HG03108 (cell line): ENCODE data around the gene RREB1.

Experiments used
- ATAC-seq: cut with Tn5 transposase; IDR thresholded peaks from one replicate; pipeline ENCODE4 v1.9.1; 2021; ENCODE audit warnings: moderate library complexity; ENCODE audit not compliant: unreplicated experiment

RREB1 gene

DNA sequence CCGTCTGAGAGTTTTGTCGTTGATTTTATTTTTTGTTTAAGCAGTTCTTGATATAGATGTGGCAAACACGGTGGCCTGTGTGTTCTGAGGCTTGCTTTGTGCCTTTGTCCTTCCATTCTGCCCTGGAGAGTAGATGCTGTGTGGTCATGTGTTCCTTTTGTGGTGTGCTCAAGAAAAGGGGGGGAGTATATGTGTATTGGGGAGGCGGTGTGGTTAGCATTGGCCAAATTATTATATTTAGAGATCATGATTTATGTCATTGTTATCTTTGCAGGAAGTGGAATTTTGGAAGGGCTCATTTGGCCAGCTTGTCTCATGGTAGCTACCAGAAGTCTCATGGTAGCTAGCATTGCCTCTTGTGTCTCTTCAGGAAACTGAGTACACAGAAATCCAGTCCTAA is 16.4 kb downstream of the RREB1 start:
- ATAC-seq: no peak

DNA sequence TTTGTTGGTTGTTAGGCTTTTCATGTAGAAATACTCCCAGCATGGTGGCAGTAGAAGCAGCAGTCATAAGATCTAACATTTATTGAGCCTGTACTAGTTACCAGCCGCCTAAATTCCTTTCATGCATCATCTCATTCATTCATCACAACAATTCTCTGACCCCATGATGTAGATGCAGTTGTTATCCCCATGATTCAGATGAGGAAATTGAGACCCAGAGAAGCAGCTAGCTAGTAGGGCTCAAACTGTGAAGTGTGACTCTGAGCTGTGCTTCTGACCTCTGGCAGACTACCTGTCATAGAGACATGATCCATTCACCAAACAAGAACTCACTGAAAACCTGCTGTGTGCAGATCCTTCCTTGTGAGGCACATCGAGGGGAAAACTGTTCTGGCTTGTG is 16.9 kb downstream of the RREB1 start:
- ATAC-seq: no peak

DNA sequence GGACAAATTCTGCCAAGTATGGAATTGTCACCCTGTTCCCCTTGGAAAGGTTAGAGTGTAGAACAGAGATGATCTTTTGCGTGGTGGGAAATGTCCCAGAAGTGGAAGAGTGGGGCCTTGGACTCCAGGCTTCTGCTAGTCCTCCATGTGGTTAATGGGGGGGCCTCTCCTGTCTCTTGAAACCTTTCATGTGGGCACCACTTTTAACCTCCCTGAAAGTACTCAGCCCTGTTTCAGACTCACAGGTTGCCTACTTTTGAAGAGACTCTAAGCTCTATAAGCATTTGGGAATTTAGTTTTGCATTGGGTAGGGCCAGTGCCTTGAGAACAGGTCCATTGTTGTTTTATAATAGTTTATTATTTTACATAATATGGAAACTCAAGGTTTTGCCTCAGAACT is 17.5 kb downstream of the RREB1 start:
- ATAC-seq: no peak

DNA sequence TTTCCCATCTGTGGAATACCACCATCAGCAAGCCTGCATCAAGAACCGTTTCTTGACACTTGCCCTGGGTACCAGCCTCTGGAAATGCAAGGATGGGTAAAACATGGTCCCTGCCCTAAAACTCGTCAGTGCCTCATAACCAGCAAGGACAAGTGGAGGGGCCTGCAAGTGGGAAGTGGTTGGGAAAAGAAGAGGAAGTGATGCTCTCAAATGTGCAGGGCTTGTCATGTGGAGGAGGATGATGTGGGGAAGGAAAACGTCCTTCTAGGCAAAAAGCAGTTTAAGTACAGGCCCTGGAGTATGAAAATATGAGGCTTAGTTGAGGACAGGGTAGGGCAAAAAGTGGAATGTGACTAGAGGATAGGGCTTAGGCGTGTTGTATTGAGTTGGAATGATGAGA is 19.0 kb downstream of the RREB1 start:
- ATAC-seq: no peak

DNA sequence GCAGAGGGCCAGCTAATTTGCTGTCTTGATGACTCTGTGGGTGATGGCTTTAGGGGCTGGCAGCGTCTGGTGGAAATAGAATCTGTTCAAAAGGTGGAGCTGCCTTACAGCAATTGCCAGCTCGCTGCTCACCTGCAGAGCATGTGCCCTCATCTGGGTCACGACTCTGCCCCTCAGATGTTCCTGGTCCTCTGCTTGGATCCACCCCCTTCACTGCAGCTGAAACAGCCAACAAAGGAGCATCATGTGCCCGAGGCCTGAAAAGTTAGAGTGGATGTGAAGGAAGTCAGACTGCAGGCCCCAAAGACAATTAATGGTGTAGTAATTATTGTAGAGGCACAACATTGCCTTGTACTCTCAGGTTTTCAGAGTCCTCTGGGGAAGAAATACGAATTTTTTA is 19.9 kb downstream of the RREB1 start:
- ATAC-seq: no peak

DNA sequence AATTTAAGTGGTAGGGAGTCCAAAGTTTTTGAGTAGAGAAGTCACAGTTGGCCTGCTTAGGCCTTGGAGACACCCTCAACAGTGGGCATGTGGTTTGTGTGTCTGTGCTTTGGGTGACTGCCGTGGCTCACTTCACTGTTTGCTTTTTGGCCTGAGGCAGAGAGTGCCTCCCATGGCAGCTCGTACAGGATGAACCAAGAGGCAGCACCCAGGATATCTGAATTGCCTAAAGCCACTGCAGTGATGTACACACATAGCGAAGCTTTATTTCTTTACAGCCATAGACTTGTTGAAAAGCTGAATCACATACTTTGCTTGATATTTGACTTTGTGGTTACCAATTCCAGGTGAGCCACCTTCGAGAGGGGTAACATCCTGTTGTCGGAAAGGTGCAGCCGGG is 21.6 kb downstream of the RREB1 start:
- ATAC-seq: no peak

DNA sequence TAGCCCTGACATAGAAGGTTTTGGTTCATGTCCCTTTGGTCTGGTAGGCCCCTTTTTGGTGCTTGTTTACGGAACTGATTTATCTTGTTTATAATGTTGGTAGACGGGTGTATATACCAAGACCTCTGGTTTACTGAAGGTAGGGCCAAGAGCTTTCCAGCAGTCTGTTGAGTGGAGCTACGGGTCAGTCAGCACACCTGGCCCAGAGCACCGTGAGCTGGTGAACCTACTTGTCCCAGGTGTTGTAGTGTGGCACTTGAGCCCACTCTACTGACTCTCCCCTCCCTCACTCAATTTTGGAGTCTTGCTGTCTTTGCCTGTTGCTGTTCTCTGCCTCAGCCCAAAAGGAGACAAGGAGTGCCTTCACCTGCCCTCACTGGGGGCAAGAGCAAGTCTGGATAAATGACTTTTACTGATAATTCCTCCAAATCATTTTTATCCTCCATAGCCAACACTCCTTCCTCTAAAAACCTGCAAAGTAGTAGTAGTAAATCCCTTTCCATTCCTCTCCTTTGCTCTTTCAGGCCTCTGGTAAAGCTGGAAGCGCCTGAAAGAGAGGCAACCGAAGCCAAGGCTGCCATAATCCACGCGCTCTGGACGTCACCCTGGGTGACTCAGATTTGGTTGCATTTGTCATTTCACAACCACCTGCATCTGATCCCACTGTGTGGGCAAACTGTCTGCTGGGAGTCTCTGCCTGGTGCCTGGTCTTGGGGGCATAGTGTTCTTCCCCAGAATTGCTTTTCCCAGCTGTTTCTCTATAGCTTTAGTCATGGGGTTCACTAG is 22.2 kb downstream of the RREB1 start:
- no peak for ATAC-seq

DNA sequence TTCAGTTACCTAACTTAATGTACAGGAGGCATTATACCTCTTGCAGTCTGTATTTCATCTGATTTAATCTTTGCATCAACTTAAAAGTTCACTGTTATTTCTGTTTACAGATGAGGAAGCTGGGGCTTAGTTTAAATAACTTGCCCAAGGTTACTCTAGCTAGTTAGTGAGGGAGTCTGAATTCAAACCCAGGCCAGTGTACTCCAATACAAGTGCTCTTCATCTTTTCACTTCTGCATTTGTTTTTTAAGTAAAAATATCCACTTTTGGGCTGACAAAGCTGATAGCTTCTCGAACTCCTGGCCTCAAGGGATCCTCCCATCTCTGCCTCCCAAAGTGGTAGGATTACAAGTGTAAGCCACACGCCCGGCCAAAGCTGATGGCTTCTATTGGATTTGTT is 23.6 kb downstream of the RREB1 start:
- ATAC-seq: no peak

DNA sequence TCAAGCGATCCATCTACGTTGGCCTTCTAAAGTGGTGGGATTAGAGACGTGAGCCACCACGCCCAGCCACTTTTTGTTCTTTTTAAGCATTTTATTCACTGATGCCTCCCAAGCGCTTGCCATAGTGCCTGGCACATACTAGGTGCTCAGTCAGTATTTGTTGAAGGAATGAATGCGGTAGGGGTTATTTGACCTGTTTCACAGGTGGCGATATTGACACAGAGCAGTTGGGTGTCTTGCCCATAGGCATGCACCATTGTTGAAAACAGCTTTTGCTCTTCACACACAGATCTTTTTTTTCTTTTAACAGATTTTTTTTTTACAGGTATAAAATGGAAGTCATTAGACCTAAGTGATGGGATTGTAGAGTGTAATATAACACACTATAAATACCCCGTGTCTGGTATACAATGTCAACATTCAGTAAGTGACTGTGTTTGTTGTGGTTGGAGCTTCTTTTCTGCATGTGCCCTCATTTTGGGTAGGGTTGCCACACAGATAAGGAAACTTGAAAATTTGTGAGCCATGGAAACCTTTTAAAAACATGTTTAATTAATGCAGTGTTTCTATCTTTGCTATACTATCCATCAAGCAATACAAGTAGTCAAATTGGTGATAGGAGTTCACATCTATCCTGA is 24.8 kb downstream of the RREB1 start:
- no peak for ATAC-seq

DNA sequence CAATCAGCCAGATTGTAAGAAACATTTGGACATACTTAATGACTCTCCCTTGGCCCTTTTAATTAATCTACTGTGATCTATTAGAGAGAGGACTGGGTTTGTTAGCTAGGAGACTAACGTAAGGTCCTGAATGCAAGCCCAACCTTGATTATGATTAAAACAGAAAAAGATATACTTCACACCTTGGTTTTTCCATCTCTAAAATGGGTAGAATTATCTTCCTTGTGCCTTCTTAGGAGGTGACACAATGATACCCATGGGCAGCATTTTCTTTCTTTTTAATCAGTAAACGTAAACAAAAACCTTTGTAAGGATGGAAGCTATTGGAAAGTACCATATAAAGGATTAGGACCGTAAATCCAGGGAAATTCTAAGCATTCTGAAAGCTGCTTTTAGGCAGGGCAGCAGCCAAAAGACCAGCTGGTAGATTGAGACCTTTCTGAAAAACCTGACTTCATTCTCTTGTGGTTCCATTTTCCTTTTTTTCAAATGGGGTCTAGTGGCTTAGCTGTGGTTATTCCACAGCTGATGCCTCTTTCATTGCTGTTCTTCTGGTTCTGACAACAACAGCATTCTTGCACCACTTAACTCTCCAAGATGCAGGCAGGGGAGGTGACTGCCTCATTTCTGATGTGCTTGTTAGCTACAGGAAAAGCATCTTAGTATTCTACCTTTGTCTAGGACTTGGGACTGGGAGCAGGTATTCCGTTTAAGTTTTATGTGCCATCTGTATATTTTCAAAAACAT is 27.4 kb downstream of the RREB1 start:
- no peak for ATAC-seq

DNA sequence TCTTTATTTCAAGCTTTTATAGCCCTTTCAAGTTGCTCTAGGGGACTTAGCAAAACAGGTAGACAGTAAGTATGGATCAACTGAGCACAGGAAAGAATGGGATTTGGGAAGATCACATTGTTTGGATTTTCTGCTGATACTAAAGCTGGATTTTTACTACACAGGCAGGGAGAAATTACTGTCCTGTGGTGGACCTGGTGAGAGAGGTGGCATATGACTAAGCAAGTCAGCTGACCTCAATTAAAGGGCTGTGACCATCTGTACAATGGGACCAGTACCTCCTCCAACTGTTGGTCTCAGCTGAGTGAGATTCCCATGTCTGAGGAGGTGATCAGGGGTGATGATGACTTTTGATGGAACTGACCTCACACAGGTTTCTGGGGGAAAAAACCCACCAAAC is 28.0 kb downstream of the RREB1 start:
- no peak for ATAC-seq

DNA sequence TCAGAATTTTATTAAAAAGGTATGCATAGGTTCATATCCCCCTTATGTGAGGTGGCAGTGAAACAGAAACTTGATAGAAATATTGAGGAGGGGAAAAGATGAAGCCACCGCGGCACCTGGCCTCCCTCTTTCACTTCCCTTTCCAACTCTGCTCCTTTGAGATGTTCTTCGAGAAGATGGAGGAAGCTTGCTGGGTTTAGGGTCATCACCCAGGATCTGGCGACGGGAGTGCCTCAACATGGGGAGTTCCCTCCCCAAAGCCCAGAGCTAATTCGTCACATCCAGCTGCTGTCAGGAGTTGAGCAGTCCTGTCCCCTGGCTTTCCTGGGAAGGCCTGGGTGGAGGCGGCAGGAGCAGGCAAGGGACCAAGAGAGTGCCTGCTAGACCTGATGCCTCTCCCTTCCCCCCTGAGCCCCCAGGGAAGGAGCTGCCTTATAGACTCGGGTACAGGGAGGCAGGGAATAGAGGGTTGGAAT is 29.1 kb downstream of the RREB1 start:
- ATAC-seq: peak; percentile 31

DNA sequence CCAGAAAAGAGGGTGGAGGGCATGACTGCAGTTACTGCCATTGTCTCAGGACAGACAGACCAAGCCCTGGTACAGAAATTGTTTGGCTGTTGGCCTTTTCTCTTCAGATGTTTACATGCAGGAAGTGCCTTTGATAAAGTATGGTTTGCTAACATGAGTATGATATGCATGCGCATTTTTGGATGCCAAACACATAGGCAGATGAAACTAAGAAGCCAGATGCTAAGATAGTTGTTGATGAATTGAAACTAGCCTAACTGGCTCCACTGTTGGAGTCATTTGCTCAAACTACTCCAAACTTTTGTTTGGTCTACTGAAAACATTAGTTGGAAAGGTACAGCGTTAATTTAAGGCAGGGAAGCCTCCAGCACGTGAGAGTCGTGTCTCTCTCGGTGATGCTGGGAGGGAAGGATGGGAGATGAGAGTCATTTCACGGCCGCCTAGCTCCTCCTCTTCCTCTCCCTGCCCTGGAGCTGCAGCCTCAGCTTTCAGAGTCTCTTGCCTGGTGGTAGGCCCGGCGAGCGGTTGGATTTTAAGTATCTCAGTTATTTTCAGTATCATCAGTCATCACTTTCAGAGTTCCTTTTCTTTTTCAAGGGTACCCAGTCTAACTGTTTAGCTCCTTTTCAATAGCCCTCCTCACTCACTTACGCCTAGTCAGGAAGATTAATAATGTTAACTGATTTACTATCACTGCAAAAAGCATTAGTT is 29.7 kb downstream of the RREB1 start:
- peak; percentile 34 for ATAC-seq

DNA sequence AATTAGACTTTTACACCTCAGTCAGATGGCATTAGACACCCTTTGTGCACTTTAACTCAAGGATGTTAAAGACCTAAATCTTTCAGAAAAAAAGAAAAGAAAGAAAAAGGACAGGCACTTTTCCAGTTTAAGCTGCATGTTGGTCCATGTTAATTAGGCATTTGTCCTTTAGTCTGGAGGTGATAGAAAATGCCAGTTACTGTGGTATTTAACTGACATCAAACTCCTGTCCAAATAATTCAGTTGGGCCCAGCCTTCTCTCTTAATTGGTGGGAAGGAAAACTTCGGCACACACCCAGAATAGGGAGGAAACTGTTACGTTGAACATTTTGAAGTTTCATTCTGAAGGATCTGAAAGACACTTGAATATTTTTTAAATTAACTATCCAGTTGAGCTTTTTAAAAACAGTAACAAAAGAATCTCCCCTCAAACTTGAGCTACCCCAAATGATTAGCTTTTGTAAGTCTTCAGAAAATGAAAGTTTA is 30.3 kb downstream of the RREB1 start:
- ATAC-seq: no peak

DNA sequence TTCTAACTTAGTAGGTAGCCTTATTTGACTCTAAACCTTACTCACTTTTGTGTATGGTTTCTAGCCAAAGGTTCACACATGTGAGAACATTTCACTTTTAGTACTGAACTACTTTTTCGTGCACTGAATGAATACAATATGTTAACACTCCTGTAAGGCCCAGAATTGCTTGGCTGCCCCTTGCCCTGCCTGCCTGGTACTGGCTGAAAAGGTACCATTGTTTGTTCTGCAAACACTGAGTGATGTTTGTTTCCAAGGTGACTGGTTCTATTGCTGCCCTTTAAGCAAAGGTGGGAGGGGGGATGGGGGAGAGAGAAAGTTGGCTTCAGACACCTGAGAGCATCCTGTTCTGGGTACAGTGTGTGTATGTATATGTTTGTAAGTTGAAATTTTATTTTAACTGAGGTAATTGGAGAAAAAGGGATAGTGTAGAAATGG is 31.2 kb downstream of the RREB1 start:
- no peak for ATAC-seq

DNA sequence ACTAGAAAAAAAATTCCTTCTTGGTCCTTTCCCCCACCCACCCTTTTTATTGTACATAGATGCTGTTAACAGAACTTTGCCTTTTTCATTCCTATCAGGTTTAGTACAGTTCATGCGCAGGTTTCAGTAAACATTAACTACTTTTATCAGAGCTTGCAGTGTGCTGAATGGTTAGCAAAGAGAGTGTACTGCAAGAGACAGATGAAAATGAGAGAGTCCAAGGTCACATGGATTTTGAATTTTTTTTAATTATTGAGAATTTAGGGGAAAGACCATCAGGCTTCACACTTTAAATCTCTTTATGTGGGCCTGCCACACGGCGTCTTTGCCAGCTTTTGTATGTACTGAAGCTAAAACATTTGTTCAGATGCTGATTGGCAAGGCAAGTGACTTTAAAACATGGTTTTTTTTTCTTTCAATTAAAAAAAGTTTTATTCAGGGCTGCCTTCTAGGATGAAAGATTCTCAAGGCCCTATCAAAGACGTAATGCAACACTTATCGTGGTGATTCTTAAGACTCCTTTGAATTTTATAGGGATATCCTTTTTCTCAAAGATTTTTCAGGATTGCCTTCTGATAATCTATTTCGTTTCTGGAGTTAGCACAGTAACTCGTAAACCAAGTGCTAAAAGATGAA is 32.2 kb downstream of the RREB1 start:
- ATAC-seq: no peak

DNA sequence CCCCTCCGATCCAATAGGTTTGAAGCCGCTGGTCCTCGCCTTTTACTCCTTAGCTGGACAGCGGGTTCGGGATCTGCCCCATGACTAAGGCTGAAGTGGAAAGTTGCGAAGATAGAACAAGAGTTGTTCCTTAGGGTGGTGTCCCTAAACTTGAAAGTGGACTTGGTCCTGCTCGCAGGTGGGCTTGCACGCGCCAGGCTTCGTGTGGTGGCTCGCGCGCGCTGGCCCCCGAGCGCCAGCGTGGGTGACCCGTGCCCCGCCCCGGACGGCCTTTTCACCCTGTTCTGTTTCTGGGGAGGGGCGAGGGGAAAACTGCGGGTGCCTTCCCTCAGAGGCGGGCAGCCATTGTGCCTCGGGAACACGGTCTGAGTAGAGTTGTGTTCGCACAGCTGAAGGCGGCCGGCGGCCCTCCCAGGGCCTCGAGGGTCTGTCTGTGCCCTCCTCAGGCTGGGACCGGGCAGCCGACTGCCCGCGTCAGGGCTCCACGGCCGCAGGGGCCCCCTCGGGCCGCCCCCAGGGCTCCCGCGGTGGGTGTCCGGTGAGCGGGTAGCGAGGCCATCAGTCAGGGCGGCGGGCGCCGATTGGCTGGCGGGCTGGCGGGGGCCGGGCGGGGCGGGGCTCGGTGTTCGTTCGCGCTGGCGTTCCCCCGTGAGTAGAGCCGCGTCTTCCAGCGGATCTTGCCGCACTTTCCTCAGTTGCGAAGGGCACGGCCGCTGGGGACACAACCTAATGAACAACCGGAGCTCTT is 33.0 kb downstream of the RREB1 start:
- ATAC-seq: peak; percentile 50

DNA sequence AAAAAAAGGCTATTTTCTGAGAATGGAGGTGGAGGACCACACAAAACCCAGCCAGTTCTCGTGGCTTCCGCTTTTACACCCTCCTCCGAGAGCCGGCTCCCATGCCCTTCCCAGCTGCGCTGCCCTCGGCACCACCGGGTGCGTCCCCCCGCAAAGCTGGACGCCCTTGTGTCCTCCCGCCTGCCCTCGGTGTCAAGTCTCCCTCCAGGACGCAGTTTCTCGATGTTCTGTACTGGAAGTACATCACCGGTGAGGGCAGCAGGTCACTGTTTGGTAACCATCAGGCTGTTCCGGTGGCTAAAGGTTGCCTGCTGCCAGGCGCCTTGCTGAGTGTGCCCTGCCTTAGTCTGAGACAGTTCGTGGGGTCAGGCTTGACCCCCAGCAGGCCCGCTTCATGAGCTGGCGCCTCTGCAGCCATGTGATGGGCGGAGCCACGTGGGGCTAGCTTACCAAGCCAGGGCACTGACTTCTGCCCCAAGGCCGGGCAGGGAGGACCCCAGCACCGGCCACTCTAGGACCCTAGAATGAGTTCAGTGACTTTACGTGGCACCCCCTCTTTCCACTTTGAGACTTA is 34.6 kb downstream of the RREB1 start:
- no peak for ATAC-seq

DNA sequence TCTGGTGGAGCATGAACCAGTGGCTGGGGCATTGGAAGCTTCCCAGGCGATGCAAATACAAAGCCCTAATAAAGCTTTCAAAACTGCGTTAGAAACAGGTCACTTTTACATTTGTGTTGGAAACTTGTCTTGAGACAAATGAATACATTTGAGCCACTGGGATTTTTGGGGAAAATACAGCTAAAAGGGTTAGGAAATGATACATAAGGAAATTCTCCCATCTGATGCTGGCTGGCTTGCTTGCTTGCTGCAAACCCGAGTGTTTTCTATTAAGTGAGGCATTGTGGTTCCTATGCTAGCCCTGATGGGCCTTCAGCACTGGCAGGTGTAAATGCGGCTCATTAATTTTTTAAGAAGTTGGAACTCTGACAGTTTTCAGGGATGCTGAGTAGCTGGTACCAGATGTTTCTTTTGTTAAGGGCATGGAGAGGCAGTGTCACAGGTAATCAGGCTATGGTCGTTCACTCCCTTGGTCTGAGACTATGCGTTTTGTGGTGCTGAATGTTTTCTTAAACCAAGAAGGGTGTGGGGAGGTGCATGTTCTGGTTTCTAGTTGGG is 35.2 kb downstream of the RREB1 start:
- no peak for ATAC-seq
